CD4-positive, alpha-beta T cell treated with Interferon alpha-2 for 1 hour (primary cell): ENCODE measurements around the gene DCC.

ENCODE experiments used
- DNase-seq, 2 donors: peaks; one replicate each; pipeline ENCODE4 v3.0.0-alpha.2; 2020 to 2022

DCC gene, protein sequence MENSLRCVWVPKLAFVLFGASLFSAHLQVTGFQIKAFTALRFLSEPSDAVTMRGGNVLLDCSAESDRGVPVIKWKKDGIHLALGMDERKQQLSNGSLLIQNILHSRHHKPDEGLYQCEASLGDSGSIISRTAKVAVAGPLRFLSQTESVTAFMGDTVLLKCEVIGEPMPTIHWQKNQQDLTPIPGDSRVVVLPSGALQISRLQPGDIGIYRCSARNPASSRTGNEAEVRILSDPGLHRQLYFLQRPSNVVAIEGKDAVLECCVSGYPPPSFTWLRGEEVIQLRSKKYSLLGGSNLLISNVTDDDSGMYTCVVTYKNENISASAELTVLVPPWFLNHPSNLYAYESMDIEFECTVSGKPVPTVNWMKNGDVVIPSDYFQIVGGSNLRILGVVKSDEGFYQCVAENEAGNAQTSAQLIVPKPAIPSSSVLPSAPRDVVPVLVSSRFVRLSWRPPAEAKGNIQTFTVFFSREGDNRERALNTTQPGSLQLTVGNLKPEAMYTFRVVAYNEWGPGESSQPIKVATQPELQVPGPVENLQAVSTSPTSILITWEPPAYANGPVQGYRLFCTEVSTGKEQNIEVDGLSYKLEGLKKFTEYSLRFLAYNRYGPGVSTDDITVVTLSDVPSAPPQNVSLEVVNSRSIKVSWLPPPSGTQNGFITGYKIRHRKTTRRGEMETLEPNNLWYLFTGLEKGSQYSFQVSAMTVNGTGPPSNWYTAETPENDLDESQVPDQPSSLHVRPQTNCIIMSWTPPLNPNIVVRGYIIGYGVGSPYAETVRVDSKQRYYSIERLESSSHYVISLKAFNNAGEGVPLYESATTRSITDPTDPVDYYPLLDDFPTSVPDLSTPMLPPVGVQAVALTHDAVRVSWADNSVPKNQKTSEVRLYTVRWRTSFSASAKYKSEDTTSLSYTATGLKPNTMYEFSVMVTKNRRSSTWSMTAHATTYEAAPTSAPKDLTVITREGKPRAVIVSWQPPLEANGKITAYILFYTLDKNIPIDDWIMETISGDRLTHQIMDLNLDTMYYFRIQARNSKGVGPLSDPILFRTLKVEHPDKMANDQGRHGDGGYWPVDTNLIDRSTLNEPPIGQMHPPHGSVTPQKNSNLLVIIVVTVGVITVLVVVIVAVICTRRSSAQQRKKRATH (N-terminal part only)

GRCh38 chr18:52339891-52340371 is at the start of gene DCC:
DCC (plus strand) TSS chr18:52340197; CDS start chr18:52340788, 591 bp downstream.
- DNase-seq, result no peak

DNA sequence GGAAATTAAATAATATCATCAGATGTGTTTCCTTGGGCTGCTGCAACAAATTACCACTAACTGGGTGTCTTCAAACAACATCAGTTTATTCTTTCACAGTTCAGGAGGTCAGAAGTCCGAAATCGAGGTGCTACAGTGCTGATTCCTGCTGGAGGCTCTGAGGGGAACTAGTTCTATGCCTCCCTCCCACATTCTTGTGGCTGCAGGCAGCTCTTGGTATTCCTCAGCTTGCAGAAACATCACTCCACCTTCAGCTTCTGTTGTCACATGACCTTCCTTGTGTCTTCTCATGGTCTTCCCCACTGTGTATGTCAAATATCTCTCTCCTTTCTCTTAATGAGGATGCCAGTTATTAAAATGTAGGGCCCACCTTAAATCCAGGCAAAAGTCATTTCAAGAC is 29.3 kb upstream of the DCC start:
- DNase-seq, result no peak

DNA sequence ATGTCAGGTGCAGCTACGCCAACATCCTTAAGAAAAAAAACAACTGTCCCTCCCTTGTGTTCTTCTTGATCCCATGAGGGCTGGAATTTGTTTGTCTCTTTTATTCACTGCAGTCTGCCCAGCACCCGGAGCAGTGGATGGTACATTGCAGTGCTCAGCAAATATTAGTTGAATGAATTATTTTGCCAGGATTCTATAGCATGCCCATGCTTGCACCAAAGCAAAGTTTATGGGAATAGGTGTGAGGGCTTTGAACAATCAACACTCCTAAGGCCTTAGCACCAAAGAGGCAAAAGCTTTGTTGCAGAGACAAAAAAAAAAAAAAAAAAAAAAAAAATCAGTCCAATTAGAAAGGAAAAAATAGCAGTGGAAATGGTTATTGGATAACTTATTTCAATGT is 28.7 kb upstream of the DCC start:
- DNase-seq, result no peak

GRCh38 chr18:52312346-52312745 is 27.7 kb upstream of the DCC start:
- DNase-seq, result no peak

- DNase-seq, result no peak
Observed at GRCh38 chr18:52313213-52313612, 26.8 kb upstream of the DCC start.

- DNase-seq, result no peak
Observed at GRCh38 chr18:52319424-52319983, 20.5 kb upstream of the DCC start.

DNA sequence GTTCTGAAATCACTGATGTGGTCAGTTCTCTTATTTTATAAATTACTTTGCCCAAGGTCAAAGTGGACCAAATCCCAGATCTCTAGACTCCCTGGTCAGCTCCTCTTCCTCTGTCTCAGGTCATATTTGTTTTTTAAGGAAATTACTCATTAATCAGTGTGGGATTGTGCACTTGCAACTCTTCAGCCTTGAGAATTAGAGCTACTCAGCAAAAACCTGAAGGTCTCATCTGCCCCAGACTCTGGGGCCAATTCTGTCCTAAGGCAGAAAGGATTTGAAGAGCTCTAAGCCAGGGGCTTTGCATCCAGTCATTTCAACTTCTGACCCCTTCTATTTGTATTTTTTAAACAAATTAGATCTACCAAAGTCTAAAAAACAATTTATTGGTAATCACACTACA is 17.7 kb upstream of the DCC start:
- DNase-seq, result no peak

GRCh38 chr18:52323802-52324201 is 16.2 kb upstream of the DCC start:
- no peak for DNase-seq

GRCh38 chr18:52325997-52326396 is 14.0 kb upstream of the DCC start:
- DNase-seq, result no peak

GRCh38 chr18:52333860-52334259 is 6.1 kb upstream of the DCC start:
- DNase-seq, result no peak

- DNase-seq, result no peak
Observed at GRCh38 chr18:52334307-52334706, 5.7 kb upstream of the DCC start.

GRCh38 chr18:52334896-52335295 is 5.1 kb upstream of the DCC start:
- no peak for DNase-seq

GRCh38 chr18:52337276-52337675 is 2.7 kb upstream of the DCC start:
- no peak for DNase-seq

GRCh38 chr18:52340406-52341102 is 557 bp downstream of the DCC start:
- DNase-seq, result no peak

DNA sequence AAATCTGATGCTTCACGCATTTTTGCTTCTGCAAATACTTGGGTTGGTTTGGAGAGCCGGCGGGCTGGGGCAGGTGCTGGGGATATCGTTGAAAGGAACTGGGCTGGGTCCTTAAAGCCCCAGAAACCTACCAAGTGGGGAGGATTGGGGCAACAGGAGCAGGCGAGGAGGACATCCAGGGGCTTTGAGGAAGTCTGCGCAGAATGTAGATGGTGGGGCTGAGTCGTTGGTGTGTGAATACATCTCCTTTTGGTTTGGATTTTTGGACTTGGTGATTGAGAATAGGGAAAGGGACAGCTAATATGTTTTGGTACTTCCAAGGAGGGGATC is 1.1 kb downstream of the DCC start:
- DNase-seq, result no peak

DNA sequence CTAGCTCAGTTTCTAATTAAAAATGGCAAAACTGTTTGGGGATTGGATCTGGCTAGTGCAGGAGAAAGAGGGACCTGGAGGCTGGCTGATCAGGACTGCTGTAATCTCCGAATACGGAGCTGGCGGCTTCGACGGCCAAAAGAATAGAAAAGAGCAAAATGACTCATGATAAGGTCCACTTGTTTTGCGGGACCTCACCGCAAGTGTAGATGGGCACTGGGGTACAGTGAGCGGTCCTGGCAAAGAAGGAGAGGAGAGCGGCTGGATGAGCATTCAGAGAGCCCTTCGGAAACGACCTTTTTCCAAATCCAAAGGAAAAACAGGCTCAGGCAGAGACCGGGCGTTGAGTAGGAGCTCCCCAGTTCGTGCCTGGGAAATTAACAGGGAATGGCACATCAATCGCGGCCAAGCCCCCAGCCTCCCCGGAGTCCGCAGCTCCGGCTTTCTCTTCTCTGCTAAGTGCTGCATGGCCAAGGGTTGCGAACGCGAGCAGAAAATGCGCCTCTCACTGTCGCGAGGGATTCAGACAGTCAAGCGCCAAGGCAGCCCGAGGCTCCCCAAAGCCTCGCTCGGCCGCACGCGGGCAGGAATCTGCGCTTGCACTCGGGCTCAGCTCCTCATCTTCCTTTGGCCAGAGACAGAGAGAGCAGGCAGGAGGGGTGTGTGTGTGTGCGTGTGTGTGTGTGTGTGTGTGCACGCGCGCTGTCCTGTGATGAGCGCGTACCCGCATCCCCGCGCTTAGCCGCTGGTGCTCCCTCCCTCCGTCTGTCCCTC is 1.8 kb downstream of the DCC start:
- no peak for DNase-seq

GRCh38 chr18:52342456-52342855 is 2.5 kb downstream of the DCC start:
- no peak for DNase-seq

- no peak for DNase-seq
Observed at GRCh38 chr18:52343138-52343537, 3.1 kb downstream of the DCC start.

DNA sequence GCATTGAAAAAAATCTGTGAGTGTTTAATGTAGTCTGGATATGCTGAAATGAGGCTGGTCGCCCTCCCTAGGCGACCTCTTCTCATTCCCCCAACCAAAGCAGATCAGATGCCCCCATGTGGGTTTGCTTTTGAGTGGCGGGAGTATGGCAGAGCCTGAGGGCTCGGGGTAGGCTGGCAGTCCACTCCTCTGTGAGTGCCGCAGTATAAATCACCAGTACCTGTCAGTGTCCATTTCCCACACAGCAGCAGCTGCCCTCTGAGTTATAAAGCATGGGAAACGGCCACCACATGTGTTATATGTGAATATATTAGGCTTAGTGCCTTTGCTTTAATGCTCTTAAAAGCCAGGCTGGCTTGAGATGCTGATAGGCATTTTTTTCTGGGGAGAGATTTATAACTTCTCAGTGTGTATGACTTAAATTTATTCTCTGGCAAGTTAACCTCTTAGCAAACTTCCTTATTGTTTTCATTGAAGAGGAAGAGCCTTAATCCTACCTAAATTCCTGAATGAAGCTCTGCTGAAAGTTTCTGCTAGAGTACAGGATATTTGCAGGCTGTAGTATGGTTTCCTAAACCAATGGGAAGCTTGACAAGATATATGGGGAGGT is 3.8 kb downstream of the DCC start:
- DNase-seq, result no peak

DNA sequence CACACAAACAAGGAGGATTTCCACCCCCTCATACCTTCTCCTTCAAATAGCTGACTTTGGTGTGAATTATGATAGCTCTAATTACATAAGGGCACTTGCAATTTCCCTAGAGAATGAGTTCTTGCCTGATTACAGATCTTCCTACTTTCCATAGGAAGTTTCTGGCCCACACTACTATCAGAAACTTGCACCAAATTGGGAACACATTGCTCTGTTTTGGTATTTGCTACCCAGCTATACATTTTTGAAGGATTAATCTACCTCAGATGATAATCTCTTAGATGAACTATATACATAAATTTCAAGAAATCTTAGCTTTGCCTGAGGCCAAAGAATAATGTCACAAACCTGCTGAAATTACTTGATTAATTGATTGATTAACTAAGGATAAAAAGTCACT is 4.9 kb downstream of the DCC start:
- no peak for DNase-seq

DNA sequence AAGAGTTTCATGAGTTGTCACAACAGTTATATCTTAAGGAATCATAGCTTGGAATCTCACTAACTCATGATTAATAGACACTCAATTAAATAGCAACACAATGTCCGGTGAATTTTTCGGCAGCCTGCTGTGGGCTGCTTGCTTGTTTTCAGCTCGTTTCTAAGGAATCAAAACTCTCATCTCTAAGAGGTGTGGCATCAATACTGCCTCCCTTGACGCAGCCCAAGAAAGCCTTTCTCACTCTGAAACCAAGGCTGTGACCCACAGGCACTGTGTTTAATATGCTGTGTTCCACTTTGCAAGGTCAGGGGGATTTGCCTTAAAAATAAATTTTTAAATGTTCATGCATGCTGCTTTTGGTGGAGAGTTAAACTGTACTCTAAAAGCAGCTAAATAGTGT is 5.4 kb downstream of the DCC start:
- DNase-seq, result no peak
